GM19452 (cell line): ENCODE measurements around the gene HSPA9.

ENCODE experiments used
- ATAC-seq: cut with Tn5 transposase; IDR thresholded peaks from one replicate; pipeline ENCODE4 v1.9.1; 2021; ENCODE audit not compliant: unreplicated experiment

The HSPA9 gene

DNA sequence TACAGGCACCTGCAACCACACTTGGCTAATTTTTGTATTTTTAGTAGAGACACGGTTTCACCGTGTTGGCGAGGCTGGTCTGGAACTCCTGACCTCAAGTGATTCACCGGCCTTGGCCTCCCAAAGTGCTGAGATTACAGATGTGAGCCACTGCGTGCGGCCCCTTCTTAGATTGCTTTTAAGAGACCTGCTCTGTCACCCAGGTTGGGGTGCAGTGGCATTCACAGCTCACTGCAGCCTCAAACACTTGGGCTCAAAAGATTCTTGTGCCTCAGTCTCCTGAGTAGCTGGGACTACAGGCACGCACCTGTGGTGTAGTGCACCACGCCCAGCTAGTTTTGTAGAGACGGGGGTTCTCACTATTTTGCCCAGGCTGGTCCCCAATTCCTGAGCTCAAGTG lies 11.0 kb downstream of the HSPA9 start:
- ATAC-seq, result no peak

DNA sequence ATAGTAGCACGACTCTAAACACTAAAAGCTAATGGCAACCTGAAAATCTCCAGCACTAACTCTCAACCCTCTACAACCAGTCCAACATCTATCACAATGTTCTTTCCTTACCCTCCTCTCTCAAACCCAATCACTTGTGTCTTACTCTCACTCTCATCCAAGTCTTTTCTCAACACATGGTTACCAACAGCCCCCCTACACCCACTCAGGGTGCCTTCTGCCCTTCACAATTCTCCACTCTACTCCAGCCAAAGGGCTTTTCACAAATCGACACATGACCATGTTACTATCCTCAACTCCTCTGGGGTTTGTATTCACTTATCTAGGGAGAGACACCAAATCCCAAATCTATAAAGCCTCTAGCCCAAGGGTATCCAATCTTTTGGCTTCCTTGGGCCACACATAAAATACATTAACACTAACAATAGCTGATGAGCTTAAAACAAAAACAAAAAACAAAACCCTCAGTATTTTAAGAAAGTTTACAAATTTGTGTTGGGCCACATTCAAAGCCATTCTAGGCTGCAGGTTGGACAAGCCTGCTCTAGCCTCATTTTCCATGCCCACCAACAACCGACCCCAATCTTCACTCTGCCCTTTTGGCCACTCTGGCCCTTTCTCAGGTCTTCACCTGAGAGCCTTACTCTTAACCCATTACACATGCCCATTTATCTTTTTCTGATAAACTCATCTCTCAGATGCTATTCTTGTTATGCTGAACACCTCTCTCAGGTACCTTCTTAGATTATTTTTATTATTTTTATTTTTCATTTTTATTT lies 11.7 kb downstream of the HSPA9 start:
- ATAC-seq, result no peak

GRCh38 chr5:138560971-138561370 lies 14.2 kb downstream of the HSPA9 start:
- ATAC-seq, result no peak

- ATAC-seq, result no peak
Observed at GRCh38 chr5:138559937-138560336, 15.3 kb downstream of the HSPA9 start.

- ATAC-seq, result no peak
Observed at GRCh38 chr5:138557677-138558076, 17.5 kb downstream of the HSPA9 start.

- ATAC-seq, result no peak
Observed at GRCh38 chr5:138554143-138554542, 21.1 kb downstream of the HSPA9 start.

DNA sequence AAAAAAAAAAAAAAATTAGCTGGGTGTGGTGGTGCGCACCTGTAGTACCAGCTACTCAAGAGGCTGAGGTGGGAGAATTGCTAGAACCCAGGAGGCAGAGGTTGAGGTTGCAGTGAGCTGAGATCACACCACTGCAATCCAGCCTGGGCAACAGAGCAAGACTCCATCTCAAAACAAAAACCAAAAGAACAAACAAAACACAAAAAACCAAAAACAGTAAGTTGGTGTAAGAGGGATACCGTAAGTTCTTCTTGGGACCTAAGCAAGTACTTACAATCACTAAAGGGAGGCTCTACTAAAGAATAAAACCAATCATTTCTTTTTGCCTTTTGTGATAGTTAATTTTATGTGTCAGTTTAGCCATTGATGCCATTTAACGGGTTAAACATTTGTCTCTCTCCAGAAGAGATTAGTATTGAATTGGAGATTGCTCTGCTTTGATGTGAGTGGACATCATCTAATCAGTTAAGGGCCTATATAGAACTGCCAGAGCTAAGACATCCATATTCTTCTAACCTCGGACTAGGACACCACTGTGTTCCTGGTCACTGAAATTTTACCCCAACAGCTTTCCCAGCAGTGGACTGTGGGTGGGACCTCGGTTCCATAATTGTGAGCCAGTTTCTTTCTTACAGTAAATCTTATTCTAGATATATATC lies 21.6 kb downstream of the HSPA9 start:
- ATAC-seq, result no peak

- ATAC-seq, result no peak
Observed at GRCh38 chr5:138552657-138553056, 22.5 kb downstream of the HSPA9 start.

DNA sequence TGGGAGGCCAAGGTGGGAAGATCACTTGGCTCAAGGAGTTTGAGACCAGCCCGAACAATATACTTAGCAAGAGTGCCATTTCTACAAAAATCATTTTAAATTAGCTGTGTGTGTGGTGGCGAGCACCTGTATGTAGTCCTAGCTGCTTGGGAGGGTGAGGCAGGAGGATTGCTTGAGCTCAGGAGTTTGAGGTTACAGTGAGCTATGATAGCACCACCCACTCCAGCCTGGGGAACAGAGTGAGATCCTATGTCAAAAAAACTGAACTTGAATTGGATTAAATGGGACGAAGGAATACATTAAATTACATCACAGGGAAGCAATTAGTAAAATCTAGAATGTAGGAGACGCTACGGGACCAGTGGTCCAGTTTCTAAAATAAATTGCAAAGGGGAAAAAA lies 25.8 kb downstream of the HSPA9 start:
- no peak for ATAC-seq

DNA sequence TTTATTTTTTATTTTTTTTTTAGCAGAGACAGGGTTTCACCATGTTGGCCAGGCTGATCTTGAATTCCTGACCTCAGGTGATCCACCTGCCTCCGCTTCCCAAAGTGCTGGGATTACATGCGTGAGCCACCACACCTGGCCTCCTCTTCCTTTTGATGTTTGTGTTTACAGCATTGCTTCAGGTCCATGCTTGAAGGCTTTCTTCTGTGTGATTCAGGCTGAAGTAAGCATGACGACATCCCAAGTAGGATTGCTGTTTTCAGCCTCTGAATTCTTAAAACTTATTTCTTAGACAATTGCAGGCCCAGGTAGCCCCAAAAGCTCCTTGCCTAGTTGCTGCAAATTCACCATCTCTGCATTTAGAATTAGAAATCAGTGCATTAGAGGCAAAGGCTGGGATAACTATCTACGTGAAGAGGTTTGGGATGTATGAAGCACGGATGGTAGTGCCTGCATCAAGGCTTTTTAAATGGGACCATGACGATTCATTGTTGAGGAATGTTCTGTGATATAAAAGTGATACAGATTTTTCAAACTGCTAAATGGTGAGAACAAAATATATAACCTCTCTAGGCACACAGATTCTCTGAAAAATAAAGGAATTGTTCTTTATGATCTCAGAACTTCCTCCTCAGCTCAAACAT lies 29.2 kb downstream of the HSPA9 start:
- ATAC-seq, result no peak

- no peak for ATAC-seq
Observed at GRCh38 chr5:138544181-138545134, 30.7 kb downstream of the HSPA9 start.

DNA sequence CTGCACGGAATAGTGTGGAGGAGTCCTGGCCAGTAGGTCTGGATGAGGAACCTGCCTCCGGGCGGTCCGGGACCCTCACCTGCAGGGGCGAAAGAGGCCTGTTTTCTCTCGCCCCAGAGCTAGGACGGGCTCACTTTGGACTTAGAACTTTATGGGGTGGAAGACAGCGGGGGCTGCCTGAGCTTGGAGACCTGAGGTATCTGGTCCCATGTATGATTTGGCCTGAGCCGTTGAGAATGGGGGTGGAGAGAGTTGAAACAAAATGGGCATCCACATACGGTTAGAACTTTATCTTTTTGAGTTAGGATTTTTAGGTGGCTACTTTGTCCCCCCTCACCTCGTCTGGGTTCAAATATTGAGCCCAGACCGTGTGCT lies 31.5 kb downstream of the HSPA9 start:
- ATAC-seq, result peak; percentile 51

GRCh38 chr5:138542956-138543729 lies 32.1 kb downstream of the HSPA9 start, which contains the start of gene ETF1:
TSS of gene ETF1 (minus strand) at chr5:138543236. CDS start at chr5:138542918, 318 bp downstream.
- peak; percentile 92 for ATAC-seq

DNA sequence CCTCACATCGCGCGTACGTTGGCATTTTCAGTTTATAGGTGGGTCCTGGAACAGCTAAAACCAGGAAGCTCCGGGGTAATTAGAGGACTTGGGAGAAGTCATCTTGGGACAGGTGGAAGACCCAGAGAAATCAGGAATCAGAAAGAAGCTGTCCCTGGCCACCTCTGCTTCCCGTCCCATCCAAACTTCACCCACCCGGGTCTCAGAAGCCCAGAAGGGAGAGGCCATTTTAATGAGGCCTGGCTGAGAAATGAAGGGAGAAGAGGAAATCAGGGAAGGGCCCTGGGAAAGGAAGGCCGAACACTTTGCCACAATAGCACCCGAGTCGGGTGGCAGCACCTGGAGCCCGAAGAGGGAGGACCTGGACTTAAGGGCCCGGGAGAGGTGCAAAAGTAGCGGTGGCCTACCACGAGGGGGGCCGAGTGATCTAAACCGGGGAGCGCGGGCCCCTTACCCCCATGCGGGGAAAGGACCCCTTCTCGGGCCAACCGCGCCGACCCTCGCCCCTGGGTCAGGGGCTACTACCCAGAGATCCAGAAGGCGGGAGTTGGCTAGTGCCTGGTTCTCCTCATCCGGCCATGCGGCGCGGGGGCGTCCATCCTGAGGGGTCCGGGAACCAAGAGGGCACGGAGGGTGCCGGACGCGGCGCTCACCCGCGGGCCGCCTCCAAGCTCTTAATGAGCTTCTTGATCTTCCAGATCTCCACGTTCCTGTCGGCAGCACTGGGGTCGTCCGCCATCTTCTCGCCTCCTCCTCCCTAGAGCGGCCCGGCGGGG lies 32.8 kb downstream of the HSPA9 start:
- ATAC-seq, result peak; percentile 0

GRCh38 chr5:138541511-138542179 lies 33.6 kb downstream of the HSPA9 start:
- no peak for ATAC-seq

DNA sequence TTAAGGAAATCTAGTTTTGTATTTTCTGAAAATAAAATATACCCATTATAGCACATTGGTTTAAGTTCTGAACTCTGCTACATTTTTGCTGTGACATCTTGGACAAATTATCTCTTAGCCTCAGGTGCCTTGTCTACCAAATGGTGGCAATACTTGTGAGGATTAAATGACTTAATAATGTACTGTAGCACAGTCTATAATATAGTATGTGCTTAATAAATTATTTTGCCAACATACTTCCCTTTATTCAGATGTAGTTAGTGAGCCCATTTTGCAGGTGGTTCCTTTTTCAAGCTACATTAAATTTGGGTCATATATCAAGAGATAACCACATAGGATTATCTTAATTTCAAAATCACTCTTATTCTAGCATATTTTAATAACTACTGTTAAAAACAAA lies 35.4 kb downstream of the HSPA9 start:
- ATAC-seq, result no peak

DNA sequence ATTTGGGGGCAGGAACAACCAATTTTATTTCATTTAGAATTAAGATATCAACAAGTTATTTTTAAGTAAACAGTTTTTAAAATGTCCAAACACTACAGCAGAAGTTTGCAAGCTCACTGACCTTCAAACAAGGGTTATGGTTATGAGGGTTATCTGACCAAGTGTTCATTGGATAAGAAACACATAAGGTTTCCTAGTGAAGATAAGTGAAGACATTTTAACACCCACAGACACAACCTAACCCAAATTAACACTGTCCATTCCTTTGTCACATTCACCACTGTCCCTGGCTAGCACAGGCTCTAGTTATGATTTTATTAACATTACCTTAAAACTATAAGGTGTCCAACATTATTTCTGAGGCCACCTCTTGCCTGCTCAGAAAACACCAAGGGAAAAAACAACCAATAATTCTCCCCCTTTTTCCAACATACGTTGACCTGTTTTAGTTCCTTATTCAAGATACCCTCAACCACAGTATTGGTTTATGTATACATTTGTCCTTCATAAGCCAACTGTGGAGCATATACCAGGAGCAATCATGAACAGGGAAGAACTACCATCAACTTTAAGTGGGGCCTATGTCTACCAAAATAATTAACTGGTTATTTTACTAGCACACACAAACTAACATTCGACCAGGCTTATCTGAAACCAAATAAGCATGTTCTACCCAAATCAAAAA lies 36.1 kb downstream of the HSPA9 start:
- no peak for ATAC-seq

DNA sequence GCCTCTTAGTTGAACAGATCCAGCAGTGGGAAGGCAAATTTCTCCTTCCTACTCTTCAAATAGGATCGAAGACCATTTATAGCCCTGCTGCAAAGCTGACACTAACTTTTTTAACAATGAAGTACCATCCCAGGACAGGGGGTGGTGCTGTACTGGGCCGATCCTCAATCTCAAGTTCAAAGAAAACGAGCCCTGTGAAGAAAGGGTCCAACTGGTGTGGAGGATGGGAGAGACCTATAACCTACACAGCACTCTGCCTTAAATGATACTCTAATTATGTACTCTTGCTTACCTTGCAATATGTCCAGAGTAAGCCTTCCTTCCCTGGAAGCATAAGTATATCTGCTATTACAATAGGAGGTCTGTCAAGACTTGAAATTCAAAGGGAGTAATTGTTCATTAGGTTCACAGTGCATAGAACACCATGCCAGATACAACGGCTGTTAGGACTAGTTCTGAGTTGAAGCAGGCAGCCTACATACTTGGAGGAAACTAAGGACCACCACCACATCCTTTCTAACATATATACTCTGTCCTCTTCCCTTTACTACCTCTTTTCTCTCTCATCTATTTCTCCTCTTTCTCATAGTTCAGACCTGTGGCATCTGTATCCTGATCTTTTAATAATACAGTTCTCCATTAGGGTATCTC lies 38.4 kb downstream of the HSPA9 start:
- ATAC-seq, result no peak
